HG03097 (cell line): ENCODE measurements around the gene ERCC8.
A peak's percentile ranks its signal among the peaks of the same experiment; 100 is the strongest.
"Not testable (repeated sequence)": the region's sequence is repeated elsewhere in the genome, so short reads cannot be mapped to it uniquely, and the experiment has no call there.

Experiments used
- ATAC-seq: cut with Tn5 transposase; IDR thresholded peaks from one replicate; pipeline ENCODE4 v1.9.1; 2021; ENCODE audit not compliant: unreplicated experiment, low FRiP score

The ERCC8 gene

GRCh38 chr5:60944904-60945812, at the start of gene ERCC8, which contains the start of gene NDUFAF2:
TSS of gene ERCC8 (minus strand) at chr5:60945070. CDS start at chr5:60945008, 62 bp downstream.
TSS of gene NDUFAF2 (plus strand) at chr5:60945205. CDS start at chr5:60945256, 51 bp downstream.
- peak; percentile 100 for ATAC-seq

GRCh38 chr5:60993875-60994571, 49.2 kb upstream of the ERCC8 start:
- ATAC-seq, result no peak

- ATAC-seq, result no peak
Measured at GRCh38 chr5:60993425-60993824, 48.6 kb upstream of the ERCC8 start.

GRCh38 chr5:60992871-60993270, 48.0 kb upstream of the ERCC8 start:
- no peak for ATAC-seq

- ATAC-seq, result no peak
Measured at GRCh38 chr5:60989790-60990189, 44.9 kb upstream of the ERCC8 start.

- ATAC-seq, result not testable (repeated sequence)
Measured at GRCh38 chr5:60982127-60982526, 37.3 kb upstream of the ERCC8 start.

- ATAC-seq, result no peak
Measured at GRCh38 chr5:60980511-60980910, 35.6 kb upstream of the ERCC8 start.

- ATAC-seq, result no peak
Measured at GRCh38 chr5:60978968-60979367, 34.1 kb upstream of the ERCC8 start.

GRCh38 chr5:60977956-60978737, 33.3 kb upstream of the ERCC8 start:
- ATAC-seq, result no peak

- no peak for ATAC-seq
Measured at GRCh38 chr5:60972231-60972630, 27.4 kb upstream of the ERCC8 start.

GRCh38 chr5:60961685-60962084, 16.8 kb upstream of the ERCC8 start:
- no peak for ATAC-seq

- ATAC-seq, result no peak
Measured at GRCh38 chr5:60960591-60960990, 15.7 kb upstream of the ERCC8 start.

- no peak for ATAC-seq
Measured at GRCh38 chr5:60959156-60959555, 14.3 kb upstream of the ERCC8 start.

GRCh38 chr5:60958712-60959111, 13.8 kb upstream of the ERCC8 start:
- no peak for ATAC-seq

GRCh38 chr5:60958088-60958487, 13.2 kb upstream of the ERCC8 start:
- ATAC-seq, result no peak

GRCh38 chr5:60955239-60955638, 10.4 kb upstream of the ERCC8 start:
- ATAC-seq, result no peak

GRCh38 chr5:60948738-60949137, 3.9 kb upstream of the ERCC8 start:
- no peak for ATAC-seq

GRCh38 chr5:60945813-60946187, 930 bp upstream of the ERCC8 start:
- ATAC-seq, result peak; percentile 17

- no peak for ATAC-seq
Measured at GRCh38 chr5:60943624-60944023, 1.2 kb downstream of the ERCC8 start.

- no peak for ATAC-seq
Measured at GRCh38 chr5:60929024-60929423, 15.8 kb downstream of the ERCC8 start.

- no peak for ATAC-seq
Measured at GRCh38 chr5:60927450-60927849, 17.4 kb downstream of the ERCC8 start.
